ENCODE measurements around the gene RAP1GAP2.
"Not testable (repeated sequence)": the region's sequence is repeated elsewhere in the genome, so short reads cannot be mapped to it uniquely, and the experiment has no call there.

The RAP1GAP2 gene

GRCh38 chr17:3063507-3063906, 267.3 kb downstream of the RAP1GAP2 start, which contains the start of gene OR1D5:
Gene OR1D5, minus strand, starts transcription at chr17:3063607. Its CDS starts 0 bp downstream, at chr17:3063607.
- not testable (repeated sequence) for DNase-seq

- DNase-seq, result not testable (repeated sequence)
These were observed 269.0 kb downstream of the RAP1GAP2 start for GRCh38 chr17:3065192-3065591.

GRCh38 chr17:3073850-3074249, 277.6 kb downstream of the RAP1GAP2 start:
- not testable (repeated sequence) for DNase-seq

Data from activated T-cell treated with anti-CD3 and anti-CD28 coated beads, Interleukin-2, amount 50 U/mL, for 48 hours (primary cell).